ENCODE measurements around the gene GALNT1. TPM values are rescaled to one million over a fixed set of nuclear protein-coding genes. Genes with fewer than 3 reads are reported as not detected.

The GALNT1 gene
- total and polyA plus RNA-seq, 9 of the 15 experiments (the other 6 are each of a cell fraction or from before 2014, with no cell fraction given): 14.4 to 54.1 (median 36.6) TPM

DNA sequence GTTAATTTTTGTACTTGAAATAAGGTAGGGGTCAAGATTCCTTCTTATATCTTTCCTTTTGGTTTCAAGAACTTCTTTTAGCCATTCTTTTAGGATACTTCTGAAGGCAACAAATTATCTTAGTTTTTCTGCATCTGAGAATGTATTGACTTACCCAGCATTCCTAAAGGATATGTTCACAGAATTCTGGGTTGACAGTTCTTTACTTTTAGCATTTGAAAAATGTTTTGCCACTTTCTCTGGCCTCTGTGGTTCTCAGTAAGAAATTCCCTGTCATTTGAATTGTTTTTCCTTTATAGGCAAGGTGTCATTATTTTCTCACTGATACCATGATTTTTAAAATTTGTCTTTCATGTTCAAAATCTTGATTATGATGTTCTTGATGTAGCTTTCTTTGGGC, 162.4 kb downstream of the GALNT1 start (continued):
- no peak for TF ChIP-seq GTF2F1 (IDR thresholded peaks at IDR 0.05; ENCODE audit: low read depth, low read length)

DNA sequence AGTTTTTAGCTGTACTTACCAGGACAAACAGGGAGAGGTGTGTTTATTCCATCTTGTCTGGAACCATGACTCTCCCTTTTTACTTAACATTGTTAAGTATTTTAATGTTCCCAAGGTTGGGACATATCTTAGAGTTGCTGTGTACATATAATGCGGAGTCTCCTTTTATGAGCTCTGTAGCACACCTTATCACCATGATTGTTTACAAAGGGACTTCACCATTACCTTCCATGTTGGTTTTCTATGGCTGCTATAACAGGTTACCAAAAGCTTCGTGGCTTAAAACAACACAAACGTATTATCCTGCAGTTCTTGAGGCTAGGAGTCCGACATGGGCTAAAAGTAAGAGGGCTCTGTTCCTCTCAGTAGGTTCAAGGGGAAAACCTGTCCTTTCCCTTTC, 164.3 kb downstream of the GALNT1 start:
- 0% methylated on average over 4 of the region's 4 CpGs for WGBS (ENCODE audit: insufficient coverage, low coverage, missing lambda C conversion rate)
- no peak for FAIRE-seq
- TF ChIP-seq CBX8 (IDR thresholded peaks at IDR 0.05; ENCODE audit: borderline replicate concordance, extremely low read depth, low read depth, low read length, poor library complexity, severe bottlenecking) (no peak), ZNF764 (CRISPR knock-in tag; IDR thresholded peaks at IDR 0.05; ENCODE audit: low read depth) (no peak), ATF1 (CRISPR knock-in tag; IDR thresholded peaks at IDR 0.05) (no peak), ATF1 (tag; IDR thresholded peaks at IDR 0.05) (no peak), SRSF3 (IDR thresholded peaks at IDR 0.05; ENCODE audit: insufficient read depth, low read length) (no peak), RBFOX2 (IDR thresholded peaks at IDR 0.05; ENCODE audit: low read depth, low read length) (no peak), ZNF274 (IDR thresholded peaks at IDR 0.05; ENCODE audit: borderline replicate concordance, low read depth, low read length) (no peak), ZNF707 (CRISPR knock-in tag; conservative IDR thresholded peaks at IDR 0.05) (no peak)
- TF ChIP-seq, protein P1, sequence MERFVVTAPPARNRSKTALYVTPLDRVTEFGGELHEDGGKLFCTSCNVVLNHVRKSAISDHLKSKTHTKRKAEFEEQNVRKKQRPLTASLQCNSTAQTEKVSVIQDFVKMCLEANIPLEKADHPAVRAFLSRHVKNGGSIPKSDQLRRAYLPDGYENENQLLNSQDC (CRISPR knock-in tag; IDR thresholded peaks at IDR 0.05): no peak
- Histone ChIP-seq H4K20me1 (replicated peaks; ENCODE audit: control insufficient read depth, insufficient read depth, low read length) (no peaks in the 10 kb centered on the region), H3K27me3 (ENCODE audit: control insufficient read depth in 2 of 2, insufficient read depth in 2 of 2, low read length in 2 of 2) (0 out of 5 replicates have a peak, but pooled peaks cover 0 to 7% of the 10 kb centered on the region in 2 experiments), H3K4me2 (ENCODE audit: insufficient read depth, low read length) (no peak overlapping the region), H3K9me3 (replicated peaks; ENCODE audit: control insufficient read depth, insufficient read depth, low read depth, low read length) (no peaks in the 10 kb centered on the region), H3K9ac (ENCODE audit: insufficient read depth in 1 of 2, low read depth in 2 of 2, low read length in 2 of 2) (no peak overlapping the region), H3K27ac (ENCODE audit: extremely low read depth, low read depth, low read length) (no peak overlapping the region), H3K4me3 (no peak overlapping the region), H2AFZ (ENCODE audit: low read depth, low read length) (no peak overlapping the region), H3K79me2 (ENCODE audit: control insufficient read depth, insufficient read depth, low read length) (no peaks in the 10 kb centered on the region), H3K36me3 (ENCODE audit: control insufficient read depth, insufficient read depth, low read length) (no peaks in the 10 kb centered on the region), H3K4me1 (replicated peaks in 1 of 2; ENCODE audit: control insufficient read depth in 2 of 2, insufficient read depth in 2 of 2, low read length in 2 of 2) (no peaks in the 10 kb centered on the region), H3K9me1 (ENCODE audit: control insufficient read depth, insufficient read depth, low read length) (no peaks in the 10 kb centered on the region)
- POLR2A ChIA-PET: interaction anchor here (0.7 to 0.9 kb wide), 2 partner anchors 25 to 138 kb away, joined by 3 read pairs; no protein-coding TSS in a partner anchor
- intact Hi-C loops (cut with micrococcal nuclease) (no loop called here), in situ Hi-C loops (cut with MboI) (no loop called here)
- BruUV-seq (replicated peaks): no TSS peak
- ATAC-seq: no peak
- no peak for DNase-seq (ENCODE audit: extremely low read depth in 1 of 4, low spot score in 3 of 4)
- CTCF ChIA-PET (ENCODE audit: low intra/inter-chr PET ratio): no interaction called here

All from K562 (cell line).